Measurements from ENCODE around the gene C4orf50.

DNA sequence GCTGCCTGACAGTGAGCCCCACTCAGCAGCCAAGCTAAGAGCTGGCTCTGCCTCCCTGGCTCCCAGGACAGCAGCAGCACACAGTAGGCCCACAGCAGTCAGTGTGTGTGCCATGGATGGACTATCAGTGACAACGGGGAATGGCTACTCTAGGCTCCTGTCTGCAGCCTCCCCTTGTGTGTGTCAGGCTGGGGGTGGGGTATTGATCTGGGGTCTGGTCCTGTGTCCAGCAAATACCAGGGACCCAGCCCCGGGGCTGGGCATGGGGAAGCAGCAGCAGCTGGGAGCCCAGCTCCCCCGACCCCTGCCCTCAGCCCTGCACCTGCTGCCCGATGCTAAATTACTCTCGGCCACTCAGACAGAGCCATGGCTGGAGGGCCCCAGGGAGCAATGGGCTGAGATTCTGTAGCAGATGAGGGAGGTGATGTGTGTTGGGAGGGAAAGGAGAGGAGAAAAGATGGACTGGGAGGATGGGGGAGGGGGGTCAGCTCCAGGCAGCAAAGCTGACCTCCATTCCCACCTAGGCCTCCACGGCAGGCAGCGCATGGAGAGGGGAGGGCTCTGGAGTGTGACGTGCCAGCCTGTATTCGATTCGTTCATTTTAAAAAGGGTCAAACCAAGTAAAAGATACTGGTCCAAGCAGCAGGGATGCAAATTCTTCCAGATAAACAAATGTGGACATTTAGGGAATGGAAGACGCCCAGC lies 64.0 kb downstream of the C4orf50 start:
- no peak for TF ChIP-seq POLR2A (IDR thresholded peaks at IDR 0.05; ENCODE audit: low read length)
- TF ChIP-seq GATA1 (IDR thresholded peaks at IDR 0.05; ENCODE audit: low read depth, low read length): no peak

Data from erythroblast (primary cell).